DOHH2 (cell line): ENCODE data around the gene TAX1BP3.

Experiments used
- CTCF ChIP-seq: fragments of 200-600 bp; sonication (generic); IDR thresholded peaks from one replicate; pipeline ENCODE4 v1.5.1; 2014; ENCODE audit warnings: antibody characterized with exemption, mild to moderate bottlenecking, low read depth, low read length; ENCODE audit not compliant: poor library complexity, severe bottlenecking
- EZH2phosphoT487 ChIP-seq: fragments of 200-600 bp; sonication (generic); IDR thresholded peaks from 2 replicates; pipeline ENCODE4 v1.6.1; 2017; ENCODE audit warnings: borderline replicate concordance, mild to moderate bottlenecking, antibody characterized with exemption, low read length, moderate library complexity, mixed read lengths

DNA sequence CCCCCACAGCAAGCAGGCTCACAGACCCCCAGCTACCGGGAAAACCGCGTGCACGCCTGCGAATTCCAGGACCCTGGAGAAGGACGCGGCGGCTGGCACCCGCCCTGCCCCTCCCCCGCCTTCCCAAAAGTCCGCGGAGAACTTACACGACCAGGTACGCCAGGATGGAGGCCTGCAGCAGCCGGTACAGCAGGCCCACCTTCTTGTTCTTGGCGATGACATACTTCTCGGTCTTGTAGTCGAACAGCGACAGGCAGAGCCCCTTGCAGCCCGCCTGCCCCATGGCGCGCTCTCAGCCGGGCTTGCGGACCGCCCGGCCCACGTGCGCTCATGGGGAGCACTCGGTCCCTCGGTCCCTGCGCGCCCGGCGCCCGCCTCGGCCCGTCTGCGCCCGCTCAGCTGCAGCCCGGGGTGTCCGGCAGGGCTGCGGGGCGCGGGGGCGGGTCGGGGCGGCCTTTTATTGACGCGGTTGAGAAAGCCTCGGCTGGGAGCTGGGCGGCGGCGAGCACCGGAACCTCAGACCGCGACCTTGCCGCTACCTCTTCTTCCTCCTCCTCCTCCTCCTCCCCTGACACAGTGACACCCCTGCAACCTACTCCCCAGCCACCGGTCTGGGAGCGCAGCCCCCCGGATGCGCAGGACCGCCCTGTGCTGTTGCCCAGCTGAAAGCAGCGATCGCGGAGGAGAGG is 27.5 kb upstream of the TAX1BP3 start, which contains the start of gene P2RX5:
- TF ChIP-seq CTCF (no peak), EZH2phosphoT487 (no peak)
